Hepatocyte (in vitro differentiated cells): ENCODE measurements around the gene ANKS1B.
"Not testable (repeated sequence)": the region's sequence is repeated elsewhere in the genome, so short reads cannot be mapped to it uniquely, and the experiment has no call there.

Experiments
- CTCF ChIP-seq: fragments of 200-600 bp; sonication (generic); IDR thresholded peaks from 2 replicates; pipeline ENCODE4 v1.5.1; 2016; ENCODE audit warnings: antibody characterized with exemption, mild to moderate bottlenecking; ENCODE audit not compliant: poor library complexity
- EZH2 ChIP-seq: fragments of 200-600 bp; sonication (generic); IDR thresholded peaks from 2 replicates; pipeline ENCODE4 v1.6.1; 2016; ENCODE audit warnings: antibody characterized with exemption, mild to moderate bottlenecking, borderline replicate concordance
- EZH2phosphoT487 ChIP-seq: fragments of 200-600 bp; sonication (generic); IDR thresholded peaks from one replicate; pipeline ENCODE4 v1.6.1; 2018; ENCODE audit warnings: antibody characterized with exemption, mild to moderate bottlenecking, low read depth, moderate library complexity; ENCODE audit not compliant: unreplicated experiment, severe bottlenecking

GRCh38 chr12:99714921-99715320 lies 269.8 kb downstream of the ANKS1B start:
- TF ChIP-seq CTCF, EZH2, EZH2phosphoT487: not testable (repeated sequence)
